Sigmoid colon (tissue), 7 donors: Measurements from ENCODE around the gene COL4A4. TPM values are rescaled to one million over a fixed set of nuclear protein-coding genes. Genes with fewer than 3 reads are reported as not detected.

Experiments used
- DNase-seq: peaks from one replicate; pipeline ENCODE4 v3.0.0-alpha.2; 2019
- H3K27ac ChIP-seq, 4 donors: fragments of 200-600 bp; sonication (generic); one replicate each; pipeline ENCODE4 v1.5.1; 2016 to 2019; ENCODE audit warnings: mild to moderate bottlenecking in 1 of 4
- H3K27me3 ChIP-seq, 3 donors: fragments of 200-600 bp; sonication (generic); one replicate each; pipeline ENCODE4 v1.5.1; 2019; ENCODE audit warnings: mild to moderate bottlenecking in 1 of 3
- H3K36me3 ChIP-seq, 4 donors: fragments of 200-600 bp; sonication (generic); one replicate each; pipeline ENCODE4 v1.5.1; 2016 to 2019
- H3K4me1 ChIP-seq, 4 donors: fragments of 200-600 bp; sonication (generic); one replicate each; pipeline ENCODE4 v1.5.1; 2017 to 2019
- H3K4me3 ChIP-seq, 4 donors: fragments of 200-600 bp; sonication (generic); one replicate each; pipeline ENCODE4 v1.5.1; 2017 to 2019; ENCODE audit warnings: mild to moderate bottlenecking in 2 of 4, moderate library complexity in 1 of 4
- H3K9me3 ChIP-seq, 4 donors: fragments of 200-600 bp in 3 of 4; sonication (generic) in 3 of 4; one replicate each; pipeline versions ENCODE4 v1.5.1 to v1.6.1; 2013 to 2019
- EP300 ChIP-seq, 4 donors: sonication (generic); formaldehyde crosslinking; IDR thresholded peaks; one replicate each; pipeline ENCODE4 v1.6.1; 2017; ENCODE audit warnings: antibody characterized with exemption in 4 of 4
- POLR2A ChIP-seq, 2 donors: fragments of 450-650 bp; IDR thresholded peaks; one replicate each; pipeline ENCODE4 v1.6.1; 2016; ENCODE audit warnings: antibody characterized with exemption in 2 of 2, mild to moderate bottlenecking in 2 of 2, moderate library complexity in 2 of 2
- POLR2AphosphoS5 ChIP-seq, 4 donors: sonication (generic); formaldehyde crosslinking; IDR thresholded peaks; one replicate each; pipeline ENCODE4 v1.6.1; 2017; ENCODE audit warnings: antibody characterized with exemption in 4 of 4
- WGBS, 2 donors: extraction: QIAGEN DNeasy Blood & Tissue Kit; methylation state at CpG; one replicate each; pipeline ENCODE4 v1.1.7; 2013; 5-methylcytosine and 5-hydroxymethylcytosine counted together
- intact Hi-C: fragments of 100-400 bp; cut with DNase I; formaldehyde crosslinking; loops from one replicate; pipeline ENCODE4 v1.15.1; 2023
- polyA plus RNA-seq, 3 donors: library from polyadenylated mRNA; stranded (reverse); fragments of 200-250 nt; gene quantifications; one replicate each; pipeline ENCODE4 v1.2.3, GENCODE V29; 2013
- total RNA-seq, 4 donors: library from RNA; depleted of rRNA; stranded (reverse); fragments of >200 nt; gene quantifications; one replicate each; pipeline ENCODE4 v1.1.0, GENCODE V29; 2016
- TF ChIP-seq, protein P1 (sequence below), 4 experiments: fragments of 450-650 bp in 3 of 4; fragments of 200-600 bp in 1 of 4; IDR thresholded peaks; one replicate each; pipeline ENCODE4 v1.5.1; 2016 to 2019; ENCODE audit warnings: antibody characterized with exemption in 4 of 4, mild to moderate bottlenecking in 3 of 4, moderate library complexity in 2 of 4
- donor health status: healthy with polysubstance abuse.
- donor health status: Bipolar disorder and iron deficiency.
- donor health status: healthy.

The COL4A4 gene
- total and polyA plus RNA-seq, 7 donors, result 0.49 to 1.6 (median 1.2) TPM; not detected in 2

DNA sequence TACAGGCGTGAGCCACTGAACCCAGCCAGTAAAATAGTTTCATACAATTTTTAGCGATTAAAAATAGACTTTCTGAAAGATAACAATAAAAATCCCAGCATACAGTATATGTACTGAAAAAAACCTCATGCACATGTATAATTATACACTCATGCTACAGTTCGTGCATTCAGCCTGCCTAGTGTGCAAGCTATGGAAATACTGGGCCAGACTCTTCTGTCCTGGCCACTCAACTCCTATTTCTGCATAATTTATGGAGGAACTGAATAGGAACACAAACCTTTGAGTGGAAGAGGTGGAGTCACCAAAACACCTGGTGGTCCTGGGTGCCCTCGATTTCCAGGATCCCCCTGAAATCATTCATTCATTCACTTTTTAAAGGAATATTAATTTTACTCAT, 64.7 kb downstream of the COL4A4 start:
- intact Hi-C loops, result no loop called here
- Histone ChIP-seq H3K27me3 (no peaks in the 10 kb centered on the region), H3K36me3 (no peaks in the 10 kb centered on the region), H3K9me3 (no peaks in the 10 kb centered on the region), H3K4me3 (no peak overlapping the region), H3K27ac (no peak overlapping the region), H3K4me1 (peaks cover 0 to 4% (median under 1%) of the 10 kb centered on the region in 4 donors)
- no peak for DNase-seq
- WGBS, 2 donors, result 87 to 88% methylated on average over 4 of the region's 4 CpGs
- TF ChIP-seq POLR2AphosphoS5 (IDR thresholded peaks at IDR 0.05) (no peak), POLR2A (IDR thresholded peaks at IDR 0.05) (no peak), EP300 (IDR thresholded peaks at IDR 0.05) (no peak)
- TF ChIP-seq, protein P1, sequence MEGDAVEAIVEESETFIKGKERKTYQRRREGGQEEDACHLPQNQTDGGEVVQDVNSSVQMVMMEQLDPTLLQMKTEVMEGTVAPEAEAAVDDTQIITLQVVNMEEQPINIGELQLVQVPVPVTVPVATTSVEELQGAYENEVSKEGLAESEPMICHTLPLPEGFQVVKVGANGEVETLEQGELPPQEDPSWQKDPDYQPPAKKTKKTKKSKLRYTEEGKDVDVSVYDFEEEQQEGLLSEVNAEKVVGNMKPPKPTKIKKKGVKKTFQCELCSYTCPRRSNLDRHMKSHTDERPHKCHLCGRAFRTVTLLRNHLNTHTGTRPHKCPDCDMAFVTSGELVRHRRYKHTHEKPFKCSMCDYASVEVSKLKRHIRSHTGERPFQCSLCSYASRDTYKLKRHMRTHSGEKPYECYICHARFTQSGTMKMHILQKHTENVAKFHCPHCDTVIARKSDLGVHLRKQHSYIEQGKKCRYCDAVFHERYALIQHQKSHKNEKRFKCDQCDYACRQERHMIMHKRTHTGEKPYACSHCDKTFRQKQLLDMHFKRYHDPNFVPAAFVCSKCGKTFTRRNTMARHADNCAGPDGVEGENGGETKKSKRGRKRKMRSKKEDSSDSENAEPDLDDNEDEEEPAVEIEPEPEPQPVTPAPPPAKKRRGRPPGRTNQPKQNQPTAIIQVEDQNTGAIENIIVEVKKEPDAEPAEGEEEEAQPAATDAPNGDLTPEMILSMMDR (IDR thresholded peaks at IDR 0.05), result no peak

DNA sequence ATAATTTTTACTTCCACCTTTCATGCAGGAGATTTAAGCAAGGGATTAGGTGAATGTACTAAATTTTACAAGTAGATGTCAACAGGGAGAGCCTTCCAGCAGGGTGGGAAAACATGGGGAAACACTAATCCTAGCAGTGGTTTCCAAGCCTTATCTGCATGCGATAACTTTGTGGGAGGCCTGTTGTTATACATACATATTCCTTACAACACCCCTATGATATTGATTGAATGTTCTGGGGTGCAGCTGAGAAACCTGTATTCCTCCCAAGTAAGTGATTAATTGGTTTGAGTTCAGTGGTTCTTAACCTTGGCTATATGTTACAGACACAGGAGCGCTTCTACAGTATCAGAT, 65.9 kb downstream of the COL4A4 start:
- H3K27me3 ChIP-seq, result no peaks in the 10 kb centered on the region
- no peaks in the 10 kb centered on the region for H3K36me3 ChIP-seq
- no peak for DNase-seq
- H3K9me3 ChIP-seq, result no peaks in the 10 kb centered on the region
- intact Hi-C loops, result no loop called here
- WGBS, 2 donors, result 98 to 99% methylated on average over 2 of the region's 2 CpGs
- no peak for TF ChIP-seq POLR2AphosphoS5 (IDR thresholded peaks at IDR 0.05)
- TF ChIP-seq, protein P1 (IDR thresholded peaks at IDR 0.05), result no peak
- TF ChIP-seq POLR2A (IDR thresholded peaks at IDR 0.05), result no peak
- TF ChIP-seq EP300 (IDR thresholded peaks at IDR 0.05), result no peak
- no peak overlapping the region for H3K4me3 ChIP-seq
- H3K4me1 ChIP-seq, result peaks cover 0 to 10% (median 3%) of the 10 kb centered on the region in 4 donors
- no peak overlapping the region for H3K27ac ChIP-seq

GRCh38 chr2:227097495-227098161, 66.4 kb downstream of the COL4A4 start:
- intact Hi-C loops, result no loop called here
- H3K4me1 ChIP-seq, result peaks cover 0 to 10% (median 3%) of the 10 kb centered on the region in 4 donors

GRCh38 chr2:227095346-227095745, 68.7 kb downstream of the COL4A4 start:
- Histone ChIP-seq H3K36me3 (no peaks in the 10 kb centered on the region), H3K4me3 (no peak overlapping the region), H3K27me3 (no peaks in the 10 kb centered on the region), H3K9me3 (no peaks in the 10 kb centered on the region), H3K4me1 (peaks cover 0 to 10% (median 3%) of the 10 kb centered on the region in 4 donors), H3K27ac (no peak overlapping the region)
- intact Hi-C loops, result no loop called here
- no peak for DNase-seq
- TF ChIP-seq POLR2AphosphoS5 (IDR thresholded peaks at IDR 0.05), result no peak
- TF ChIP-seq POLR2A (IDR thresholded peaks at IDR 0.05), result no peak
- no peak for TF ChIP-seq EP300 (IDR thresholded peaks at IDR 0.05)
- TF ChIP-seq, protein P1 (IDR thresholded peaks at IDR 0.05), result no peak
- 54 to 83% methylated on average over 4 of the region's 4 CpGs for WGBS, 2 donors

More at GRCh38 chr2:227097495-227098161, 66.4 kb downstream of the COL4A4 start:
- H3K36me3 ChIP-seq, result no peaks in the 10 kb centered on the region
- 87 to 92% methylated on average over 5 of the region's 5 CpGs for WGBS, 2 donors
- no peak overlapping the region for H3K4me3 ChIP-seq
- DNase-seq, result no peak
- no peaks in the 10 kb centered on the region for H3K9me3 ChIP-seq
- TF ChIP-seq, protein P1 (IDR thresholded peaks at IDR 0.05), result no peak
- no peak for TF ChIP-seq EP300 (IDR thresholded peaks at IDR 0.05)
- TF ChIP-seq POLR2AphosphoS5 (IDR thresholded peaks at IDR 0.05), result no peak
- no peak for TF ChIP-seq POLR2A (IDR thresholded peaks at IDR 0.05)
- no peak overlapping the region for H3K27ac ChIP-seq
- H3K27me3 ChIP-seq, result no peaks in the 10 kb centered on the region

DNA sequence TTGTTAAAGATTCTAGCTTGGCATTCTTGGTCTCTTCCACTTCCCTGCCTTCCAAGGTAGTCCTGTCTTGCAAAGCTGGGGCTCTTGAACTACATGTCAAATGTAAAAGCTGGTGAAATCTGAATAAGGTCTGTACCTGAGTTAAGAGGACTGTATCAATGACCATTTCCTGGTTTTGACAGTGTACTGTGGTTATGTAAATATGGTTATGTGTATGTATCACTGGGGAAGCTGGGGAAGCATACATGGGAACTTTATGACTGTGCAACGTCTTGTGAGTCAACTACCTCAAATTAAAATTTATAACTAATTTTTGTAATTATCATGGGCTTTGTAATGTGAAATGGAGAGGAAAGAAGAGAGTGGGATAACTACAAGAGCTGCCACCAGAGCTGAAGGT, 81.7 kb downstream of the COL4A4 start:
- intact Hi-C loops, result no loop called here
- DNase-seq, result no peak
- Histone ChIP-seq H3K36me3 (no peaks in the 10 kb centered on the region), H3K4me3 (no peak overlapping the region), H3K27ac (no peak overlapping the region), H3K4me1 (no peaks in the 10 kb centered on the region), H3K27me3 (no peaks in the 10 kb centered on the region), H3K9me3 (no peaks in the 10 kb centered on the region)
- 1 to 24% methylated on average over 1 of the region's 1 CpG for WGBS, 2 donors
- TF ChIP-seq POLR2AphosphoS5 (IDR thresholded peaks at IDR 0.05) (no peak), POLR2A (IDR thresholded peaks at IDR 0.05) (no peak), EP300 (IDR thresholded peaks at IDR 0.05) (no peak)
- TF ChIP-seq, protein P1 (IDR thresholded peaks at IDR 0.05), result no peak
